ENCODE results near the gene GOLGA8S.
"Not testable (repeated sequence)": the region's sequence is repeated elsewhere in the genome, so short reads cannot be mapped to it uniquely, and the experiment has no call there.

GRCh38 chr15:23380700-23381099 lies 26.2 kb downstream of the GOLGA8S start:
- TF ChIP-seq CTCF (IDR thresholded peaks at IDR 0.05); EZH2 (IDR thresholded peaks at IDR 0.05; ENCODE audit: borderline replicate concordance, insufficient read depth, low read depth, low read length, poor library complexity, severe bottlenecking): not testable (repeated sequence)

All from B cell (primary cell).